MM.1S (cell line): ENCODE data around the gene TATDN2.

Experiments
- DNase-seq: peaks from one replicate; pipeline ENCODE4 v3.0.0-alpha.2; 2015
- H2AFZ ChIP-seq: fragments of 300-600 bp; sonication (generic); 2 replicates; pipeline ENCODE4 v1.6.0; 2016; ENCODE audit warnings: antibody characterized with exemption, low read length
- H3F3A ChIP-seq: fragments of 300-600 bp; sonication (generic); 2 replicates; pipeline ENCODE4 v1.6.1; 2016; ENCODE audit warnings: mild to moderate bottlenecking, antibody characterized with exemption, low read length, moderate library complexity, mixed read lengths; ENCODE audit not compliant: insufficient read depth
- H3K27ac ChIP-seq: fragments of 300-600 bp; sonication (generic); 2 replicates; pipeline ENCODE4 v1.5.1; 2016; ENCODE audit warnings: mild to moderate bottlenecking, low read length
- H3K27me3 ChIP-seq: fragments of 300-600 bp; sonication (generic); replicated peaks from 2 replicates; pipeline ENCODE4 v1.6.0; 2016; ENCODE audit warnings: low read length; ENCODE audit not compliant: insufficient read depth
- H3K36me3 ChIP-seq: fragments of 300-600 bp; sonication (generic); replicated peaks from 2 replicates; pipeline ENCODE4 v1.6.1; 2016; ENCODE audit warnings: mild to moderate bottlenecking, low read length, mixed read lengths; ENCODE audit not compliant: insufficient read depth
- H3K4me1 ChIP-seq: fragments of 300-600 bp; sonication (generic); 2 replicates; pipeline ENCODE4 v1.6.1; 2016; ENCODE audit warnings: low read length, mixed read lengths
- H3K4me2 ChIP-seq: fragments of 300-600 bp; sonication (generic); 2 replicates; pipeline ENCODE4 v1.6.0; 2016; ENCODE audit warnings: low read depth, low read length
- H3K4me3 ChIP-seq: fragments of 300-600 bp; sonication (generic); 2 replicates; pipeline ENCODE4 v1.5.1; 2016; ENCODE audit warnings: low read length, mixed read lengths
- H3K79me2 ChIP-seq: fragments of 300-600 bp; sonication (generic); 2 replicates; pipeline ENCODE4 v1.6.1; 2016; ENCODE audit warnings: mixed run types, low read length, mixed read lengths
- H3K9ac ChIP-seq: fragments of 300-600 bp; sonication (generic); 2 replicates; pipeline ENCODE4 v1.6.1; 2016; ENCODE audit warnings: low read length, mixed read lengths
- H3K9me2 ChIP-seq: fragments of 300-600 bp; sonication (generic); replicated peaks from 2 replicates; pipeline ENCODE4 v1.6.1; 2016; ENCODE audit warnings: mild to moderate bottlenecking, low read length, mixed read lengths; ENCODE audit not compliant: insufficient read depth
- H3K9me3 ChIP-seq: fragments of 300-600 bp; sonication (generic); replicated peaks from 2 replicates; pipeline ENCODE4 v1.6.1; 2016; ENCODE audit warnings: mild to moderate bottlenecking, low read length, mixed read lengths; ENCODE audit not compliant: insufficient read depth
- H4K20me1 ChIP-seq: fragments of 300-600 bp; sonication (generic); 2 replicates; pipeline ENCODE4 v1.6.1; 2016; ENCODE audit warnings: mild to moderate bottlenecking, low read length, moderate library complexity, mixed read lengths; ENCODE audit not compliant: insufficient read depth
- EZH2 ChIP-seq: fragments of 300-600 bp; sonication (generic); optimal IDR thresholded peaks from 2 replicates; pipeline ENCODE3; 2017; ENCODE audit warnings: low read depth, mild to moderate bottlenecking, antibody characterized with exemption, low read length, mixed read lengths
- EZH2phosphoT487 ChIP-seq: fragments of 300-600 bp; sonication (generic); IDR thresholded peaks from 2 replicates; pipeline ENCODE4 v1.6.1; 2018; ENCODE audit warnings: antibody characterized with exemption, low read length
- TF ChIP-seq, protein P1 (sequence below): fragments of 300-600 bp; sonication (generic); IDR thresholded peaks from 2 replicates; pipeline ENCODE4 v1.5.1; 2016; ENCODE audit warnings: antibody characterized with exemption, low read length, mixed read lengths

Gene TATDN2

DNA sequence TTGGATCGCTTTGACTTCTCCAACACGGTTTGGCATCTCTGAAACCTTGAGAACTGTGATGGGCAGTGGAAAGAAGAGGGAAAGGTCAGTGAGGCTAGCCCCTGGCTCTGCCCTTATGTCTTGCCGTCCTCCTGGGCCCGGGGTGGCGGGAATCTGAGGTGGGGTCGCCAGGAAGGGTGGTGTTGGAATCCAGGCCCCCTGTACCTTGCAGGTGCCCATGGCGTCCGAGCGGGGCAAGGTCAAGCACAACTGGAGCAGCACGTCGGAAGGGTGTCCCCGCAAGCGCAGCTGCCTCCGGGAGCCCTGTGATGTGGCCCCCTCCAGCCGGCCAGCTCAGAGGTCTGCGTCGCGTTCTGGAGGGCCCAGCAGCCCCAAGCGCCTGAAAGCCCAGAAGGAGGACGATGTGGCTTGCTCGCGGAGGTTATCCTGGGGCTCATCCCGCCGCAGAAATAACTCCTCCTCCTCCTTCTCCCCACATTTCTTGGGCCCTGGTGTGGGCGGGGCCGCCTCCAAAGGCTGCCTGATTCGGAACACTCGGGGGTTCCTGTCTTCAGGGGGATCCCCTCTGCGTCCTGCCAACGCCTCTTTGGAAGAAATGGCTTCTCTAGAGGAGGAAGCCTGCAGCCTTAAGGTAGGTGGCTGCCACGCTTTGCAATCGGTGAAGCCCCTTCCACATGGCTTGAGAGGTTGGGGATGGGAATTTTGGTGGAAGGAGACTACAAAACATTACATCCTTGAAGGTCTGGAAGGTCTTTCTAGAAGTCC is 907 bp downstream of the TATDN2 start:
- Histone ChIP-seq H3K27me3 (no peaks in the 10 kb centered on the region), H3K4me3 (peak overlapping the region; percentile 85), H3F3A (0 out of 2 replicates have a peak, but pooled peaks cover 10% of the 10 kb centered on the region), H3K4me1 (peaks cover 13% of the 10 kb centered on the region), H3K36me3 (no peaks in the 10 kb centered on the region), H2AFZ (peak overlapping the region; percentile 43), H3K9me3 (no peaks in the 10 kb centered on the region), H4K20me1 (no peaks in the 10 kb centered on the region; the same call in 1 of the 2 replicates), H3K79me2 (peaks cover 52% of the 10 kb centered on the region), H3K9me2 (no peaks in the 10 kb centered on the region), H3K4me2 (peak overlapping the region; percentile 98), H3K9ac (peak overlapping the region; percentile 88), H3K27ac (peak overlapping the region; percentile 39; the same call in 1 of the 2 replicates)
- TF ChIP-seq EZH2phosphoT487 (no peak), EZH2 (no peak)
- TF ChIP-seq, protein P1, sequence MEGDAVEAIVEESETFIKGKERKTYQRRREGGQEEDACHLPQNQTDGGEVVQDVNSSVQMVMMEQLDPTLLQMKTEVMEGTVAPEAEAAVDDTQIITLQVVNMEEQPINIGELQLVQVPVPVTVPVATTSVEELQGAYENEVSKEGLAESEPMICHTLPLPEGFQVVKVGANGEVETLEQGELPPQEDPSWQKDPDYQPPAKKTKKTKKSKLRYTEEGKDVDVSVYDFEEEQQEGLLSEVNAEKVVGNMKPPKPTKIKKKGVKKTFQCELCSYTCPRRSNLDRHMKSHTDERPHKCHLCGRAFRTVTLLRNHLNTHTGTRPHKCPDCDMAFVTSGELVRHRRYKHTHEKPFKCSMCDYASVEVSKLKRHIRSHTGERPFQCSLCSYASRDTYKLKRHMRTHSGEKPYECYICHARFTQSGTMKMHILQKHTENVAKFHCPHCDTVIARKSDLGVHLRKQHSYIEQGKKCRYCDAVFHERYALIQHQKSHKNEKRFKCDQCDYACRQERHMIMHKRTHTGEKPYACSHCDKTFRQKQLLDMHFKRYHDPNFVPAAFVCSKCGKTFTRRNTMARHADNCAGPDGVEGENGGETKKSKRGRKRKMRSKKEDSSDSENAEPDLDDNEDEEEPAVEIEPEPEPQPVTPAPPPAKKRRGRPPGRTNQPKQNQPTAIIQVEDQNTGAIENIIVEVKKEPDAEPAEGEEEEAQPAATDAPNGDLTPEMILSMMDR, result no peak
- peak; percentile 34 for DNase-seq

DNA sequence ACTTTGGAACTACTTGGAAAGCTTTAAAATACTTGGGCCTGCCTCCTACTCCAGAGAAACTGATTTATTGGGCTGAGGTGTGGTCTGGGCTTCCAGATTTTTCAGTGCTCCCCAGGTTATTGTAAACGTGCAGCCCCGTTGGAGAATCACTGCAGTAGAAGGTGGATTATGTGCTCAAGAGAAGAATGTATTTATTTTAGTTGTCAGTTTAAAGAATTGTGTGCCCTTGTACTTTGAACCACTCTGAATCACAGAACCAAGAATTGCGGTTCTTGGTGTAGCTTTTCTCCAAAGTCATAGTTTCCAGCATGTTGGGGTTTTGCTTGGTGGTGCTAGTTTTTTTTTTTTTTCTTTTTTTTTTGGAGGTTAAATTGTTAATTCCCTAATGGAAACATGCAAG is 1.6 kb downstream of the TATDN2 start:
- Histone ChIP-seq H3F3A (0 out of 2 replicates have a peak, but pooled peaks cover 10% of the 10 kb centered on the region), H3K9ac (peak overlapping the region; percentile 88; the same call in 1 of the 2 replicates), H3K4me2 (peak overlapping the region; percentile 98), H2AFZ (0 out of 2 replicates have a peak overlapping the region, but pooled peaks have one; percentile 43), H3K79me2 (peaks cover 58% of the 10 kb centered on the region), H4K20me1 (no peaks in the 10 kb centered on the region; the same call in 1 of the 2 replicates), H3K9me3 (no peaks in the 10 kb centered on the region), H3K27me3 (no peaks in the 10 kb centered on the region), H3K4me3 (peak overlapping the region; percentile 85), H3K4me1 (peaks cover 13% of the 10 kb centered on the region), H3K36me3 (no peaks in the 10 kb centered on the region), H3K27ac (no peak overlapping the region), H3K9me2 (no peaks in the 10 kb centered on the region)
- TF ChIP-seq EZH2phosphoT487 (no peak), EZH2 (no peak)
- TF ChIP-seq, protein P1, result no peak
- DNase-seq, result peak; percentile 7

DNA sequence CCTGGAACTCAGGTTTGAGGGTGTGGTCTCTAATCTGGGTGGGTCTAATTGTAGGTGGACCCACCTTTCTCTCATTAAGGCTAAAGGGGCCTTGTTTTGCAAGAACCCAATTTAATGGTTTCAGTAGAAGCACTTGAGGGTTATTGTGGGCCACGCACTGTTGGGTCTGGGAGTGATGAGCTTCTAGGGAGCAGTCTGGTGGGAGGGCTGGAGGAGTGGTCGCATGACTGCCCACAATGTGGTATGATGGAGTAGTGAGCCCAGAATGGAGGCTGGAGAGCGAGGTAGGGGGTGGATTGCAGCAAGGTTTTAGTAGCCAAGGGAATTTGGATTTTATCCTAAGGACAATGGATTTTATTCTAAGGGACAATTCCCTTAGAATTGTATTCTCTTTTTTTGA is 2.7 kb downstream of the TATDN2 start:
- Histone ChIP-seq H3K79me2 (peaks cover 70% of the 10 kb centered on the region), H3K27ac (no peak overlapping the region), H3K27me3 (no peaks in the 10 kb centered on the region), H3K4me2 (0 out of 2 replicates have a peak overlapping the region, but pooled peaks have one; percentile 98), H3K9me2 (no peaks in the 10 kb centered on the region), H2AFZ (no peak overlapping the region), H4K20me1 (no peaks in the 10 kb centered on the region; the same call in 1 of the 2 replicates), H3K9me3 (no peaks in the 10 kb centered on the region), H3K9ac (no peak overlapping the region), H3K36me3 (no peaks in the 10 kb centered on the region), H3F3A (0 out of 2 replicates have a peak, but pooled peaks cover 10% of the 10 kb centered on the region), H3K4me3 (no peak overlapping the region), H3K4me1 (peaks cover 13% of the 10 kb centered on the region)
- DNase-seq, result no peak
- TF ChIP-seq, protein P1, result no peak
- TF ChIP-seq EZH2phosphoT487 (no peak), EZH2 (no peak)
